Peyer's patch (tissue), 4 donors: ENCODE measurements around the gene USP17L21. TPM values are rescaled to one million over a fixed set of nuclear protein-coding genes. Genes with fewer than 3 reads are reported as not detected.

Experiments
- total RNA-seq, 4 donors: library from RNA; depleted of rRNA; stranded (reverse); fragments of >200 nt; gene quantifications; one replicate each; pipeline ENCODE4 v1.1.0, GENCODE V29; 2016

The USP17L21 gene
- total RNA-seq, 4 donors from 2014 or later = not detected

Other genes with a start within 250 kb of the USP17L21 start
- not detected for gene FAM90A26, start 92.5 kb upstream of the USP17L21 start, total RNA-seq
- gene USP17L10, start 52.2 kb upstream of the USP17L21 start, total RNA-seq = not detected
- not detected for gene USP17L11, start 47.5 kb upstream of the USP17L21 start, total RNA-seq
- gene USP17L12, start 42.7 kb upstream of the USP17L21 start, total RNA-seq = not detected
- gene USP17L13, start 38.0 kb upstream of the USP17L21 start, total RNA-seq = not detected
- gene USP17L15, start 28.5 kb upstream of the USP17L21 start, total RNA-seq = not detected
- not detected for gene USP17L17, start 19.0 kb upstream of the USP17L21 start, total RNA-seq
- gene USP17L18, start 14.2 kb upstream of the USP17L21 start, total RNA-seq = not detected
- gene USP17L19, start 9.5 kb upstream of the USP17L21 start, total RNA-seq = not detected
- not detected for gene USP17L20, start 4.7 kb upstream of the USP17L21 start, total RNA-seq
- not detected for gene USP17L22, start 4.7 kb downstream of the USP17L21 start, total RNA-seq
- not detected for gene USP17L24, start 62.3 kb downstream of the USP17L21 start, total RNA-seq
- not detected for gene USP17L25, start 67.0 kb downstream of the USP17L21 start, total RNA-seq
- not detected for gene USP17L26, start 71.8 kb downstream of the USP17L21 start, total RNA-seq
- not detected for gene USP17L5, start 76.5 kb downstream of the USP17L21 start, total RNA-seq
- gene USP17L27, start 81.3 kb downstream of the USP17L21 start, total RNA-seq = not detected
- not detected for gene USP17L28, start 86.0 kb downstream of the USP17L21 start, total RNA-seq
- not detected for gene USP17L29, start 90.8 kb downstream of the USP17L21 start, total RNA-seq
- not detected for gene USP17L30, start 100.3 kb downstream of the USP17L21 start, total RNA-seq
- not detected for gene DEFB131A, start 181.5 kb downstream of the USP17L21 start, total RNA-seq